Measurements from ENCODE around the gene TRAF4.
"Not testable (repeated sequence)": the region's sequence is repeated elsewhere in the genome, so short reads cannot be mapped to it uniquely, and the experiment has no call there.

Gene TRAF4

DNA sequence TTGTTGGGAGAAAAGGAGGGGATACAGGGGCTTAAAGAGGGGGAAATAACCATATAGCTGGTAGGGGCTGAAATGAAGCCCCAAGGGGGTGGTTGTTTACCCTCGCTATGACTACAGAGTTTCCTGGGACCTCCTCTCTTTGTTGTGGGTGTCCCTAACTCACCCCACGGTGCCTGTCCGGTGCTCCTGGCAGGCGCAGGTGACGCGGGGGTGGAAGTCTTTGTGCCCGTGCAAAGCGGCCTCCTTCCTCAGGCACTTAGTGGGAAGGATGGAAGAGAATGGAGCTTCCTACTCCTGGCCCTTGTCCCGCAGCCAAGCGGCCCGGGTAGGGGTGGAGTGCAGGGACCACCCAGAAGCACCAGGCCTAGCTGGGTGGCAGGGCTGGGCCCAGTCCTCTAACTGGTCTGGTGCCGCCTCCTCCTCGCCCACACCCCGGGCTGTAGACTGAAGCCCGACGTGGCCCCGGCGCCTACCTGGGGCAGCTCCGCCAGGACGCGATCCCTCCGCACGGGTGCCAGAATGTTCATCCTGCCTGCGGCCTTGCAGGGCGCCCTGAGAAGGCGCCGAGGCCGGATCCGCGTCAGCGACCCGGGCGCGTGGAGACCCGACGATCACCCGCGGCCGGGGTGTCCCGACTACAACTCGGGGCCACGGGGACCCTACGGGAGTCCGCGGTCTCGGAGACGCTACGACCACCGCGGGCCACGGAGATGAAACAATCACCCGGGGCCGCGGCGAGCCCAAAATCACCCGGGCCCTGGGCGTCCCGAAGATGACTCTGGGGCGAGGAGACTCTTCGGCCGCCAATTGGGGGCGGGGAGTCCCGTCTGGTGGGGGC, 26.9 kb upstream of the TRAF4 start:
- peak overlapping the region; percentile 81 for H3K4me3 ChIP-seq (ENCODE audit: low read length)
- DNase-seq (ENCODE audit: low read depth): peak; percentile 8
- TF ChIP-seq, protein P1, sequence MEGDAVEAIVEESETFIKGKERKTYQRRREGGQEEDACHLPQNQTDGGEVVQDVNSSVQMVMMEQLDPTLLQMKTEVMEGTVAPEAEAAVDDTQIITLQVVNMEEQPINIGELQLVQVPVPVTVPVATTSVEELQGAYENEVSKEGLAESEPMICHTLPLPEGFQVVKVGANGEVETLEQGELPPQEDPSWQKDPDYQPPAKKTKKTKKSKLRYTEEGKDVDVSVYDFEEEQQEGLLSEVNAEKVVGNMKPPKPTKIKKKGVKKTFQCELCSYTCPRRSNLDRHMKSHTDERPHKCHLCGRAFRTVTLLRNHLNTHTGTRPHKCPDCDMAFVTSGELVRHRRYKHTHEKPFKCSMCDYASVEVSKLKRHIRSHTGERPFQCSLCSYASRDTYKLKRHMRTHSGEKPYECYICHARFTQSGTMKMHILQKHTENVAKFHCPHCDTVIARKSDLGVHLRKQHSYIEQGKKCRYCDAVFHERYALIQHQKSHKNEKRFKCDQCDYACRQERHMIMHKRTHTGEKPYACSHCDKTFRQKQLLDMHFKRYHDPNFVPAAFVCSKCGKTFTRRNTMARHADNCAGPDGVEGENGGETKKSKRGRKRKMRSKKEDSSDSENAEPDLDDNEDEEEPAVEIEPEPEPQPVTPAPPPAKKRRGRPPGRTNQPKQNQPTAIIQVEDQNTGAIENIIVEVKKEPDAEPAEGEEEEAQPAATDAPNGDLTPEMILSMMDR (conservative IDR thresholded peaks at IDR 0.05; ENCODE audit: low read depth, low read length): no peak

DNA sequence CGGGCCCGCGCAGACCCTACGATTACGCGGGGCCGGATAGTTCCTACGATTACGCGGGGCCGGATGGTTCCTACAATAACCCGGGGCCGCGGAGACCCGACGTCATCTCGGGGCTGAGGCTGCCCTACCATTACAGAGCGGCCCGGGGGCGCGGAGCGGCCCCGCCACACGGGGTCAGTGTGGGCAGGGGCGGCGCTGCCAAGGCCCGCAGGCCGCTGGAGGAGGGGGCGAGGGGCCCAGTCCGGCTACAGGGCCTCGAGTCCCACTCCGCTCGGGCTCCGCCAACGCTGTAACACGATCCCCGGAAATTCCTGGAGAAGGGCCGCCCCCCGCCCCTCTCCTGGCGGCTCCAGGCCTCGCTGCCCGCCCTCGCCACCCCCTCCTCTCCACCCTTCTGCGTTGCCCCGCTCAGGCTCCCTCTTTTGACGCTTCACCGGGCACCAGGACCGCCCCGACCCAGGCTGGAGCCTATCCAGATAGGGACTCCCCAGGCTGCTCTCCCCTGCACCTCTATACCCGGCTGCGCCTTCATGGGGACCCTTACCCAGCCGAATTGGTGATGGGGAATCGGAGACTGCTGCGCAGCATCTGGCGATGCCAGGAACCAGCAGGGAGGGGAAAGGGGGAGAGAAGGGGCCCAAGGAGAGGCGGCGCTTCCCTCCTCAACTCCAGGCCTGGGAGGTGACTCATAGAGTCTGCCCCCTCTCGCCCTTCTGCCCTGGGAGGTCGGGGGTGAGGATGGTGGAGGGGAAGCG, 26.1 kb upstream of the TRAF4 start, which contains the start of gene RAB34:
TSS of gene RAB34 (minus strand) at position 291 of the 755 bp plus-strand sequence. CDS start 602 bp downstream, outside the sequence.
- H3K4me3 ChIP-seq (ENCODE audit: low read length): peak within 1 kb of the TSS; percentile 81
- peak; percentile 68 for DNase-seq (ENCODE audit: low read depth)
- TF ChIP-seq, protein P1 (conservative IDR thresholded peaks at IDR 0.05; ENCODE audit: low read depth, low read length): peak; percentile 45

DNA sequence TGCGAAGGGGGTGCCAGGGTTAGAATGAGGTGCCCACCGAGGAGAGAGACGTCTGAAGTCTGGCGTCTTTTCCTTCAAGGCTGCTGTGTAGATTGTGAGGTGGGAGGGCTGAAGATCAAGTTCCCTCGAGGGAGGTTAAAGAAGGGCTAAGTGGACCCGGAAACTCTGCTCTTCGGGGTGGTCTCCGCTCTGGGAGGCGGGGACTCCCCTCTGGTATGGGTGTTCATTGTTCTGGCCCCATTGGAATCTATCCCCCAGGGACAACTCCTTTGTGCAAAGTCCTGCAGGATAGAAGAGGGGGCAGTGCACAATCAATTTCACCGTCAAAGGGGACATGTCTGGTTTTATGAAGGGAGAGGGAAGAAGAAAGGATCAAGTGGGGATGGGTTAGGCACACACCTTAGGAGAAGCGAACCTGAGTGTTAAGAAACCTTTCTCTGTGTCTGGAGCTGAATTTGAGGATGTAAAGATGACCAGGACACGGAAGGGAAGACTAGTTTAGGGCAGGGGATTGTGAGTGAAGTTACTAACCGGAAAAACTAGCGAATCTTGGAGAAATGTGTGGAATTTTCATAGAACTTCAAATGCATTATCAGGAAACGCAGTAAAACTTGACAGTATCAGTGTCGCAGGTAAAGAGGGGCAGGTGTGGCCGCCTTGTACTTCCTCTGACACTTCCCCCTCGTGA, 25.3 kb upstream of the TRAF4 start:
- peak overlapping the region; percentile 81 for H3K4me3 ChIP-seq (ENCODE audit: low read length)
- TF ChIP-seq, protein P1 (conservative IDR thresholded peaks at IDR 0.05; ENCODE audit: low read depth, low read length): no peak
- no peak for DNase-seq (ENCODE audit: low read depth)

DNA sequence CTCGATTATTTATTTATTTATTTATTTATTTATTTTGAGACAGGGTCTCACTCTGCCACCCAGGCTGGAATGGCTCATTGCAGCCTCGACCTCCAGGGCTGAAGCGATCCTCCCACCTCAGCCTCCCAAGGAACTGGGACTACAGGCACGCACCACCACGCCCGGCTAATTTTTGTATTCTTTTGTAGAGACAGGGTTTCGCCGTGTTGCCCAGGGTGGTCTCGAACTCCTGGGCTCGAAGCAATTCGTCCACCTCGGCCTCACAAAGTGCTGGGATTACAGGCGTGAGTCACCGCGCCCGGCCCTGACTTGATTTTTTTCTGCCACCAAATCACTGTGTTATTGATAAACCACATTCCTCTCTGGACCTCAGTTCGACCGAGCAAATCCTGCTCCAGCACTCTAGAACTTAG, 24.8 kb upstream of the TRAF4 start:
- TF ChIP-seq, protein P1 (conservative IDR thresholded peaks at IDR 0.05; ENCODE audit: low read depth, low read length): no peak
- no peak for DNase-seq (ENCODE audit: low read depth)
- peak overlapping the region; percentile 79 for H3K4me3 ChIP-seq (ENCODE audit: low read length)

DNA sequence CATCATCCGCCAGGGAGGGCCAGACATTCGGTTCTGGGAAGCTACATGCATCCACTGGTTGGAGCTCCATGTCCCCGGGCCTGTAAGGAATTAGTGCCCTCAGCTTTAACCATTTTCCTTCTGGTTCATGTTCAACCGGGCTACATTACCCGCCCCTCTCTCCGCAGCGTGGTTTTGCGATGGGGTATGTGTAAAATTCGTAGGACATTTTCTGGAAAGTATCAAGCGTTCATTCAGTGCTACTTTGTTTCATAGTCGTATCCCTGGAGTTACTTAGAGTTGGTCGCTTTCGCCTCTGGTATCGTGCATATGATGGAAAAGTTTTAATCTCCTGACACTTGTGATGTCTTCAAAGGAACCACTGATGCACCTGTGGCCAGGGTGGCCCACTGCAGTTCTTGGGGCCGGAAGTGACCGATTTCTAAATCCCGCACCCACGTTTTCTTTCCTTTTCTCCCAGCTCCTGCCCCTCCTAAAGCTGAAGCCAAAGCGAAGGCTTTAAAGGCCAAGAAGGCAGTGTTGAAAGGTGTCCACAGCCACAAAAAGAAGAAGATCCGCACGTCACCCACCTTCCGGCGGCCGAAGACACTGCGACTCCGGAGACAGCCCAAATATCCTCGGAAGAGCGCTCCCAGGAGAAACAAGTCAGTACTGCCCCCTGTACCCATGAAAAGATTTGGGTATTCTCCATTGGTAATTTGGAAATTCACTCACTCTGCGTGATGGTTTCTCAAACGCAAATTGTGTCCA, 23.4 kb upstream of the TRAF4 start:
- peak; percentile 7 for DNase-seq (ENCODE audit: low read depth)
- TF ChIP-seq, protein P1 (conservative IDR thresholded peaks at IDR 0.05; ENCODE audit: low read depth, low read length): no peak
- H3K4me3 ChIP-seq (ENCODE audit: low read length): peak overlapping the region; percentile 79

DNA sequence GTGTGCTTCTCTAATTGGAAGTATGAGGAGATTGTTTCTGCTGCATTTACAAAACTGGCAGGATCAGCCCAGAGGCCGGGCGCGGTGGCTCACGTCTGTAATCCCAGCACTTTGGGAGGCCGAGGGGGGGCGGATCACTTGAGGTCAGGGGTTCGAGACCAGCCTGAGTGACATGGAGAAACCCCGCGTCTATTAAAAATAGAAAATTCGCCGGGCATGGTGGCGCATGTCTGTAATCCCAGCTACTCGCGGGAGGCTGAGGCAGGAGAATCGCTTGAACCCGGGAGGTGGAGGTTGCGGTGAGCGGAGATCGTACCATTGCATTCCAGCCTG, 22.8 kb upstream of the TRAF4 start:
- DNase-seq (ENCODE audit: low read depth): not testable (repeated sequence)
- H3K4me3 ChIP-seq (ENCODE audit: low read length): peak overlapping the region; percentile 79

Data from retinal pigment epithelial cell (primary cell).